Subcutaneous adipose tissue (tissue), 4 donors: Measurements from ENCODE around the gene SLF2. TPM values are rescaled to one million over a fixed set of nuclear protein-coding genes. Genes with fewer than 3 reads are reported as not detected.

Experiments used
- CTCF ChIP-seq: fragments of 450-650 bp; IDR thresholded peaks from one replicate; pipeline ENCODE4 v1.5.1; 2016; ENCODE audit warnings: low read depth, mild to moderate bottlenecking, control low read depth, antibody characterized with exemption, moderate library complexity
- total RNA-seq, 4 donors: library from RNA; depleted of rRNA; stranded (reverse); fragments of >200 nt; gene quantifications; one replicate each; pipeline ENCODE4 v1.1.0, GENCODE V29; 2016

Gene SLF2
- total RNA-seq, 4 donors from 2014 or later = 24.9 to 32.6 (median 28.5) TPM

- no peak for TF ChIP-seq CTCF
Observed at GRCh38 chr10:100989088-100989487, 76.3 kb downstream of the SLF2 start.

- no peak for TF ChIP-seq CTCF
Observed at GRCh38 chr10:100993986-100994708, 81.4 kb downstream of the SLF2 start.

GRCh38 chr10:100995181-100995580 lies 82.4 kb downstream of the SLF2 start:
- TF ChIP-seq CTCF = no peak

- no peak for TF ChIP-seq CTCF
Observed at GRCh38 chr10:100996678-100997359, 84.1 kb downstream of the SLF2 start.

GRCh38 chr10:100997360-100998182 lies 84.8 kb downstream of the SLF2 start:
- no peak for TF ChIP-seq CTCF

GRCh38 chr10:100998183-100998990 lies 85.6 kb downstream of the SLF2 start:
- no peak for TF ChIP-seq CTCF
